ENCODE measurements around the gene BACH2.
"Not testable (repeated sequence)": the region's sequence is repeated elsewhere in the genome, so short reads cannot be mapped to it uniquely, and the experiment has no call there.

The BACH2 gene

DNA sequence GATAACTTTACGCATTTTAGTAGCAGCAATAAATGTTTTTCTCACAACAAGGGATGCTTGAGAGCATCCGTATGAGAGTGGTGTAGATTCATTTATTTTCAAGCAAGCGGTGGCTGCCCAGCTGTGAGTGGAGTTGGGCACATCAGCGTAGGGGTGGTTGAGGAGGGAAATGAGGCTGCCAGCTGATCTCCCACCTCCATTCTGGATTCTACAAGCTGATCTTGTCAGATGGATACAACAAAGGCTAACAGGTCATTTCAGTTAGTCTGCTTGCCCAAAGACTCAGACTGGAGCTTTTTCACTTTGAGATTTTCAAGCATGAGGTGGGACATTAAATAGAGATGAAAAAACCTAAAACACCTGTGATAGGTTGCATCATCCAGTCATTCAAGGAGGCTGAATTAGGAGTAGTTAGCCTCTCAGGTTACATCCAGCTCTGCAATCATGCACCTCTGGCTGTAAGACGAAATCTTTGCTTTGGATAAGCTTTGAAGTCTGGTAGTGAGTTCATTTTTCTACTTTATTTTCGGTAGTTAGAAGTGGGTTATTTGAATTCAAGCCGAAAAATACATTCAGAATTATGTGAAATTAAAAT, 1.9 kb upstream of the BACH2 start:
- no peak for FAIRE-seq

DNA sequence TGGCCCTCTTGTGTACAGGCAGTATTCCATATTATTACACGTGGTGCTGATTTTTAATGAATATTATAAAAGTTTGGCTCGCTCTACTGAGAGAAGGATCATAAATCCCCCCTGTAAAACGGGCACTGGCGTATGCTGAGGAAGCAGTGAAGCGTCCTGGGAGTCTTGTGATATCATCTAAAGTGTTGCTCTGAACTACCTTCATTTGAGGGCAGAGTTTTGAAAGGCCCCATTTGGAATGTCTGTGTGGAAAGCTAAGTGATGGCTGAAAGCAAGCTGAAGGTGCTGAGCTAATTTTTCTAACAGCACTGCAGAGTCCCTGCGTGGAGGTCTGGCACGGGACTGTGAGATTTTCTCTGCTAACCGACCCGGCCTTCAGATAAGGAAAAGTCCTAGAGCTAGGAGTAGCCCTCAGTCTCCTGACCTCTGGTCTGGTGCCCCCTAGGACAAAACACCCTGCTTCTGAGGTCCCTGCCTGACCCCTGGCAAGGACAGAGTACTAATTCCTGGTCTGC, 1.3 kb upstream of the BACH2 start:
- no peak for FAIRE-seq

DNA sequence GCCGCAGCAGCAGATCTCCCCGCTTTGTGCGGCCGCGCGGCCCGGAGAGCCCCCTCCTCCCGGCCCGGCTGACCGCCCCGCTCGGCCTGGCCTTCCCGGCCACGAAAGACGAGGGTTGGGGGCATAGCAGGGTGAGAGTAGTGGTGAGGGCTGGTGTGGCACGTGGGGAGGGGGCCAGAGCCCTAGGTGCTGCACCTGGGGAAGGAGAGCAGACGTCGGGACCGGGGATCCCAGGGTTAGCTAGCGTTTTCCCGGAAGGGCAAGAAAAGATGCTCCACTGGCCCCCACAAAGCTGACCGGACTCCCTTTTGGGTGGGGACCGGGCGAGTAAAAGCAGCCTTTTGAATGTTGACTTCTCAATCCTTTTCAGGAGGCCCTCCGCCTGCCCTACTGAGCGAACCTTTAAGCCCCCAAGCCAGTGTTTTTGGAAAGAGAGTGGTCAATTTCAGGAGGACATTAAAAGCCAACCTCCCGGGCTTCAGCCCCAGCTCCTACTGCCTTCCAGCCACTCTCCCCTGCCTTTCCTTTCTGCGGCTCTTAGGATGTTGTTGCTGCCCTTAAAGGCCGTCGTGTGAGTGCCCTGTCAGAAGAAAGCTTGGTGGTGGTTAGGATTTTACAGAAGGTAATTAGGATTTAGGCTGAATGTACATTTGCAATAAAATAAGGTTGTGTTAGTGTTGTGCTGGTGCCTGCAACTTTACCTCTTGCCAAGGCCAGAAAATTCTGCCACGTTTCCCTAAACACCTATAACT, 648 bp upstream of the BACH2 start:
- FAIRE-seq, result no peak

DNA sequence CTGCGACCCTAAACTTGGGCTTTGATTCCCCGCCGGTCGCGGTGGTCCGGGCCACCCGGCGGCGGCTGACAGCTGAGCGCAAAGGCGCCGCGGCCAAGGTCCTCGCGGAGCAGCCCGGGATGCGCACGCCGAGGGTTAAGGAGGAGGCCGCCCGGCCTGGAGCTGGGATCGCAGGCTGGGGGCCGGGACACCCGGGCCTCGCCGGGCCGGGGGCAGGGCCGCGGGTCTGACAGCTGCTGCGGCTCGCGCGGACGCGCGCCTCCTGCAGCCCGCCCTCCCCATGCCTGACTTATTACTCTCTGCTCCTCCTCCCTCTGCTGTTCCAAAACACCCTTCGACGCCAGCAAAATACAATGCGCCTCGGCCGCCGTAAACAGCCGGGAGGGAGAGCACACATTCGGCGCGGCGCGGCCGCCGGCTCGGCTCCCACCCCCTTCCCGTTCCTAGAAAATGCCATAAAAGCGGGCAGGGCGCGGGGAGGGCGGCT, 746 bp downstream of the BACH2 start:
- FAIRE-seq, result no peak

DNA sequence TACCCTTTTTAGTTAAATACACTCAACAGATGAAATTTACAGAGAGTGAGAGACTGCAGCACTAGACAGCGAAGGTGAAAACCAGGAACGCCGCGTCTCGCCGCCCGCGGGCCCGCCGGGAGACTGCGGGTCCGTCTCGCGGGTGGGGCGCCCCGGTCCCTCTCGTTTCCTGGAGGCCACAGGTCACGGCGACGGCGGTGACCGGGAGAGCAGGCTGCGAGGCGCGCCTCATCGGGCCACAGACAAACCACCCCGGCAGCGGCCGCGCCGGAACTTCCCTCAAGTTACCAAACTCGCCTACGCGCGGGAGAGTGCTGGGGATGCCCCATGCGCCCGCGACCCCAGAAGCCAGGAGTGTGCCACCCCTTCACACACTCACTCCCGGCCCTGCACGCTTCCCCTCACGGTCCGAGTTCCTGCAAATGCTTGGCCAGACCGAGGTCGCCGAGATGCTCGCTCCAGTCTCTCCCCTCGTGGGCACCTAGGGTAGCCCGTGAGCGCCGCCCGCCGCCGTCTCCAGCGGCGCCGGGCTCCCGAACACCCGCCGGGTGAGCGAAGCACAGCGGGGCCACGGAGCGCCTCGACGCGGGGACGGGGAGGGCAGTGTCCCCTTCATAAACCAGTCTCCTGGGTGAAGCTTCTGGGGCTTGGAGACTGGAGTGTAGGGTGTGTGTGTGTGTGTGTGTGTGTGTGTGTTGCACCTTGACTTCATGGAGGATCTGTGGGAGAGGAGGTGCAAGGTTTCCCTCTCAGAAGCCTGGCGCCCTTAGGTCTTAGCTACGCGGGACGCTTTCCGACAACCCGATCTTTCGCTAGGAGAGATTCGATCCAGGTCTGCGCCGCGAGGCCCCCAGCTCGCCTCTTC, 1.4 kb downstream of the BACH2 start:
- FAIRE-seq, result no peak

DNA sequence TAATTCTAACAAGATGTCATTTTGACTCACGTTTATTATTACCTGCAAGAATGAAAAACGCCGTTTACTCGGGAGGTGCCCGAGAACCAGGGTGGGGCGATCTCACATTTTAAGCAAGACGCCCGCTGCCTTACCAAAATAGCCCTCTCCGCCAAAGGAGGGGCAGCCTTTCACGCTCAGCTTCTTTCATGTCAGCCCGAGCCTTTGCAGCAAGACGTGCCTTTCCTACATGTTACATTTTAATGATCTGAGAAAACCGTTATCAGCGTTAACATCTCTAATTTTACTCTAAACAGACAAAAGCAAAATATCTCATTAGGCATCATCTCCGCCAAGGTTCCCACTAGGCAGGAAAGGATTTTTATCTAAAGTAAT, 2.0 kb downstream of the BACH2 start:
- no peak for FAIRE-seq

DNA sequence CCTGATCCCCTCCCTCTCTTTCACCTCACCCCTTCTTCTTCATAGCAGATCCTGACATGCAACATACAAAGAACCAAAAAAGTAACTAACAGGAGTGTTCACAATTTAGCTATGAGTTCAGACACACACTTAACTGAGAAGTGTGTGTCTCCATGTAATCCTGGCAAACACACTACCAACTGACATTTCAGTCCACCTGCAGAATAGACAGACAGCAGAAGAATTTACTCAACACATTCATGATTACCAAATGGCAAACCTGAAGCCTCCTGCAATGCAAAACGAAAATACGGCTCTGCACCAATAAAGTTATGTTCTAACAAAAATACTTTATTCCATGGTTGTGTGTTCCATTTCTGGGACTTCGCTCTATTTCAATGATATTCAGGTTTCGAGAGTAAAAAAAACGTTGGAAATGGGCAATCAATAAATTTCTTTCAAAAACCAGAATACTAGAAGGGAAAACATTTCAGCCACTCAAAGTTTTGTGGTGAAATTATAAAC, 2.6 kb downstream of the BACH2 start:
- no peak for FAIRE-seq

DNA sequence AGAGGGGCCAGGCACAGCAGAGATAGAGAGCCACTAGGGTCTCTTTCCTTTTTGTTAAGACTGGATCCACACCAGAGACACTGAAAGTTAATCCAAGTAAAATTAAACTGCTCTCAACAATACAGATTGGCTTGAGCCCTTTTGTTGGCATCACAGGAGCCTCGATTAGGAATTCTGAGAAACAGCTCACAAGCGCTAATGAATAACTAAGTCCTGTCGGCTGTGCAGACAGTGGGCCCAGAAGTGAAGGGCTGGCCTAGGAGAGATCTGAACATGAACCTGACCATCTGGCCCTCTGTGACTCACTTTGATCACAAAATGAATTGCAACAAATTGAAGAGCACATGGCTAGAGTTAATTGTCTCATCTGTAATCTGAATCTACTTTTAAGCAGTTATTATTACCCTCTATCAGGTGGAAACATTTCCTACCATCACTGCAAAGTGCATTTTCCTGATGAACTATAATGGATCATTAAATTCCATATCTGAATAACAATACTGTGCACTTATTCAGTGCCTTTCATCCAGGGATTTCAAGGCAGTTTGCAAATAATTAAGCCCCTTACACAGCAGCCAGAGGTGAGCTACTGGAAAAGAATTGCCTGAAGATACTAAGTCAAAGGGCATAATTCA, 3.2 kb downstream of the BACH2 start:
- FAIRE-seq, result no peak

DNA sequence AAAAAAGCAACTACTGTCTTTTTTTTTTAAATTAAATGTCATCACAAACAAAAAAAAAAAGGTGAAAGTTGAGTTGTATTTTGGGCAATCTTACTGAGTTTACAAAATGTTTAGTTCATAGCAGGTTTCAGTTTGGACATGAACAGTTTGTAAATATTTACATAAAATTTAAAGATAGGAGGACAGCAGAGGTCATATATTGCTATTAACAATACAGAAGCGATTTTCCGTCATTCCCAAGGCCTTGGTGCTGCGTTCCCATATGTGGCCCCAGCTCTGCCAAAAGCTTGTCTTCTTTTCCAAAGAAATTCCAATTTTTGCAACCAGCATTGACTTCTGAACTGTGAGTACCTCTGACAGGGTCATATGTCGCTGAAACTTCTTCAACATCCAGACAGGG, 5.1 kb downstream of the BACH2 start:
- no peak for FAIRE-seq

DNA sequence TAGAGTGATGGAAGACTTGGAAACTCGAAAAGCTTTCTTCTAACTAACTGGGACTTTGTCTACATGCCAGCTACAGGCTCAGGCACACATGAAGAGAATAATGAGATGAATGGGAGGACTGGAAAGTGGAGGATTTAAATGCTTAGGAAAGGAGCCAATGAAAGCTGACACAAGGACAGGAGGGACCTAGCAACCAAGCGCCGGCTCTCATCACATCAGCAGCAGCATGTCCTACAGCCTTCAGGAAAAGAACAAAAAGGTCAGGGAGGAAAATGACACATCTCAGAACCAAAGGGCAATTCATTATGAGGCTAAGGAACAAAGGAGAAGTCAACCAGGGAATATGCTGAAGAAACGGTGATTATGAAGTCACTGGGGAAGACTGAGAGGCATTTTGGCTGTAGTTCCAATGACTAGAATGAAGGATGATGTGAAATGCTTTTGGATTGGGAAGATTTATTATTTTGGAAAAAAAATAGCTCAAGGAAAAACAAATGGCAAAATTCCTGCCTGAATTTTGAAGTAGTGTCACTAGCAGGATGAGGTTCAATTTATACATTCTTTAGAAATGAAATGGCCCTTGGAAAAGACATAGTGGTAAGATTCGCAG, 5.7 kb downstream of the BACH2 start:
- FAIRE-seq, result no peak

DNA sequence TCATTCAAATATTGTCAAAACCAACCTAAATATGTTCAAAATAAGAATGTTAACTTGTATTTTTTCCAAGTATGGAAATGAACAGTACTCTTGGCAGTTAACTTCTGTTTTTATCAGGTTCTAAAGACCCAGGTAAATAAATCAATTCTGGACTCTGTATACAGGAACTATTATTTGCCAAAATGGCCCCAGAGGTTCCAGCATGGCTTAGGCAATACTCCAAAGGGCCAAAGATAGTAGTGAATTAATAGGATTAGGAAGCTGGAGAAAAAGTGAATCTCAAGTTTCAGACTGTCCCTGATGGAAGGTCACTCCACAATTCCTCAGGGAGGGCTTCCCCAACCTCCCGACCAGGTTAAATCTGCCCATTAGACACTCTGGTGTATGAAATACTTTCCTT, 6.7 kb downstream of the BACH2 start:
- no peak for FAIRE-seq

DNA sequence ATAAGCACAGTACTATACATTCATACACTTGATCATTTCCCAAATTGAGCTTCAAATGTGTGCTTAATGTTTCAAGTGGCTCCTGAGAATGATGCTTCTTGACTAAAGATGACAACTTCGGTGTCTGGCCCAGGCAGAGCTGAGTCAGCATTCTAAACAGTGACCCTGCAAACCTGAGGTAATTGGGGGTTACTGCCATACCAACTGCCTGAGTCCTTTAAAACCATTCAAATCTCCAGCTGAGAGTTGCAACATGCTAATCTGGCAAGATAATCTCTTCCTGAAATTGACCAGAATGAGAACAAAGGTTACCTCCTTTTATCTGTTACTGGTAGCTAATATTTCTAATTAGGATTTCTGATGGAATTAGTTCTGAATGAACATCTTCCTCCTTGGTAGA, 8.2 kb downstream of the BACH2 start:
- FAIRE-seq, result no peak

DNA sequence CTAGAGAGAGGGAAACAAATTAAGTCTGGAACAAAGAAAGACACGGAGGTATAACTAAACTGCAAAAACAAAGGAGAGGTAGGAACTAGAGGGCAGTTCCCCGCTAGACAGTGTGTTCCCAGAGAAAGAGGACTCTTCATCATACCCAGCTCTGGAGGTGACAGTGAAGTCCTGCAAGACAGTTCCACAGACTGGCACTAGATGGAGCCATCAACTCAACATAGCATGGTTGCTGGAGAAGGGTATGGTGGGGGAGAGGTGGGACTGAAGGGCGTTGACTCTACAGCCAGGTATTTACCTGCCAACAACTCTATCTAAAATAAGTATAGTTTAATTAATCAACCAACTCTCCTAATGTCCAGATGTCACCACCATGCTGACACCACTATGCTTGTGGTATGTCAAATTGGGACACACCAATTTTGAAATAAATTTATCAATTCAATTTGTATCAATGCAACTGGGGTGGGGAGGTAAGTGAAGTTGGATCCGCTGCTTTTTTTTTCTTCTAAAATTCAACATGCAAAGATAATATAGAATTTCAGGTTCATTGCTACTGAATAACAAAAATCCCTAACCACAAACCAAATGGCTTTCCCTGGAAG, 9.7 kb downstream of the BACH2 start:
- FAIRE-seq, result no peak

DNA sequence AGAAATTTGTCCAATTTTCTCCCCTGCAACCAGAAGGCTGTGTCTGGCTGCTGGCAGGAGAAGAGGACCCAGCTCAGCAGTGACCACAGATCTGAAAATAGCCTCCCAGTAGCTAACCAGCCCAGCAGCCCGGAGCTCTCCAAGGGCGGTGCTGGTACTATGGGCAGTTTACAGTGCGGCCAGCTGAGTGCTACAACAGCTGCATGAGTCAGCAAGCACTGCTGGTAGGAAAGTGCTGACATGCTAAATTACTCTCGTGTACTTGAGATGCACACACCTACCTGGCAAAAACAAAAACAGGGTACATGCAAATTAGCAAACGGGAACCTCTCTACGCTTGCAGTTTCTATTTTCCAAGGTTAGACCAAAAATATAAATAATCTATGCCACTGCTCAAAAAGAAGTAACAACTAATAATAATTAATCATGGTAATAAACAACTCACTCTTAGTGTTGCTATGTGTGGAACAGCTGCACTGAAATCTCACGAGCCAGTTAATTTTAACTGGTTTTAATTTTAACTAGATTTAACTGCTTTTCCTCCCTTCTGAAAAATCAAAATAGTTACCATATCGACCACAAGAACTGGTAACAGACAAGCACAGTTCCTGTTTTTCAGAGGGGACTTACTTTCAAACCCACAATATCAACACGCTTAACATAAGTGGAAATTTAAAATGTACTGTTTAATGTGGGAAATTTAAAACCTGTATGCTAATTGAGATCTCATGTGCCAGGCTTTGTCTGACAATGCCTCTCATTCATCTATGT, 10.8 kb downstream of the BACH2 start:
- FAIRE-seq, result no peak

DNA sequence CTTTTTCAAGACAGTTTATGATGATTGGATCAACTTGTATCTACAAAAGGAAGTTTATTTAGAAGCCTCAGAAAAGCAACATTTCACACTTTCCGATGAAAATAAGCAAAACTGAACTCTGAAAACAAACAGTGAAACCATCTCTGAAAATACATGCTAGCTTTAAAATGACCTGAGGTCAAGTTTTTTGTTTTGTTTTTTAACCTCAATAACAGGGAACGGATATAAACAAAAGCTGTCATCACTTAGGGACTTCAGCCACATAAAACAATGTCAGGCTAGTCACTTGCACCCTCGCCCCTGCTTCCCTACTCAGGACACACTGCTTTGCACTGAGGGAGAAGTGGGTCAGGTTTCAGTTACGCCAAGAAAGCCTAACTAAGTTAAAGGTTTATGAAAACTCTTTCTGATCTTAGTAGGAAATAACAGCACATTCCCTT, 11.6 kb downstream of the BACH2 start:
- FAIRE-seq, result no peak

DNA sequence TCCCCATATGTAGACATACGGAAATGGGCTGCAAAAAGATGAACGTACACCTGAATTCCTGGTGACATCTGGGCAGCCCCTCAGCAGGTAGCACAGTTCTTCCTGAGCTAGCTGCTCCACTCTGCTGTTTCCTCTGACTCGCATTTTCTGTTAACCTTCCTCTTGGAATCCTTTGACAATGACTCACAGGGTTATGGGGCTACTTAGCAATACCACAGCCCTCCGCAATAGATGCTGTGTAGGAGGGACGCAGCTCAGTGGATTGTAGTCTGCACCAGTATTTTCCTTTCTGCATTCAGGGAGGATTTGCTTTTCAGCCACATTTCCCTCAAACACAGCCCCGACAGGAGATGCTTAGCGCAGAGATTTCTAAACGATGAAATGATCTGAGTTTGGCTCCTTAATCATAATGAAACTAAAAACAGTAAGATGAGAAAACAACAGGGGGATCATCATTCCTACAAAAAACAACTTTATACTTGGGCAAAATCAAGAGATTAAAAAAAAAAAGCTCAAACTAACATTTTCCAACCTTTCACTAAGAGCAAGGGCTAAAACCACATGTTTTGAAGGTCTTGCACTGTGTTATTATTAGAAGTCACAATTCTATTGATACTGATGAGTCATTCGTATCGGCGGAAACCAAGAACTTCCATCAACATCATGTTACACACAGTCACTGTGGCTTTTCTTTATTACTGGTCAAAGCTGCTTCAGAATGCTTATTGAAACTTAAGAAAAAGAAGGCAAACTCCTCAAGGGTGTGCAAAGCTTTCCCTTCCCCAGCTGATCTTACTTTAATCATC, 12.2 kb downstream of the BACH2 start:
- FAIRE-seq, result no peak

DNA sequence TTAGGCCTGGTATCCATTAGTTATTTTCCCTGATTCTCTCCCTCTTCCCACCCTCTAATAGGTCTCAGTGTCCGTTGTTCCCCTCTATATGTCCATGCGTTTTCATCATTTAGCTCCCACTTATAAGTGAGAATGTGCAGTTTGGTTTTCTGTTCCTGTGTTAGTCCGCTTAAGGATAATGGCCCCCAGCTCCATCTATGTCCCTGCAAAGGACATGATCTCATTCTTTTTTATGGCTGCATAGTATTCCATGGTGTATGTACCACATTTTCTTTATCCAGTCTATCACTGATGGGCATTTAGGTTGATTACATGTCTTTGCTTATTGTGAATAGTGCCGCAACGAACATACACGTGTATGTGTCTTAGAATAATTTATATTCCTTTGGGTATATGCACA, 14.4 kb downstream of the BACH2 start:
- FAIRE-seq, result not testable (repeated sequence)

DNA sequence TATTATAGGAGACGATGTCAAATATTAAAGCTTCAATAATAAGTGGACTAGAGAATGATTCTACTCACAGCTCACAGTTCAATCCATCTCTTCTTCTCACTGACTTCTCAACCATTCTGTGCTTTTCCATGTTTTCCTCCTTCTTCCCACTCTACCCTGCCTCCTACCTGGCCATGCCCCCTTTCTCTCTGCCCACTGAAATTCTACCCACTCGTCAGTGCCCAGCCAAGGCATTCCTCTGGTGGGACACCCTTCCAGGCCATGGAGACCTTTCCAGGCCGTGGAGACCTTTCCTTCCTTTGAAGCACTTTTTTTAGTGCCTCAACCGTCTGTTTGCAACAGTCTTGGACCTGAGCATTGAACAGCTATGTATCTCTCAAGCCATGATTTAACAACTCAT, 18.5 kb downstream of the BACH2 start:
- no peak for FAIRE-seq

DNA sequence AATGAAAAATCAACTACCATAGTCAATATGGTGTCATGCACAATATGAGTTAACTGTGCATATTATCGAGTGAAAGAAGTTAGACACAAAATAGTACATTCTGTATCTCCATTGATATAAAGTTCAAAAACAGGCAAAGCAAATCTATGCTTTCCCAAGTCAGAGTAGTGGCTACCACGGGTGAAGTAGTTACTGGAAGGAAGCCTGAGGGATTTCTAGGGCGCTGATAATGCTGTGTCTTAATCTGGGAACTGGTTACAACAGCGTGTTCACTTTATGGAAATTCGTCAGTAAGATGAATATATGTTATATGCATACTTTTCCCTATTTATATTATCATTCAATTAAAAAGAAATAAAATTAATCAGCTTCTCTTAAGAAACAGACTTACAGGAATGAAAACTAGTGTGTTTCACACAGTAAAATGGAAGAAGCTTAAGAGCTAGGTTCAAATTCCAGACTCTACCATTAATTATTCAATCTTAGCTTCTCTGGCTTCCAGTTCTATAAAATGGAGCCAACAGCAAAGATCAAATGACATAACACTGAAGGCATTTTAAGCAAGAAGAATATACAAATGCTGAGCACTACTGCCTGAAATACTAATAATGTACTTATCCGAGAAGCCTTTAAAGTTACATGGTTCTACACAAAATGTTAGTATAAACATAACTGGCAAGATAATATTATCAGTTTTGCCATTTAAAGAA, 19.2 kb downstream of the BACH2 start:
- no peak for FAIRE-seq

Measured in endometrium (tissue), 2 donors.